ENCODE measurements around the gene TTPAL.

DNA sequence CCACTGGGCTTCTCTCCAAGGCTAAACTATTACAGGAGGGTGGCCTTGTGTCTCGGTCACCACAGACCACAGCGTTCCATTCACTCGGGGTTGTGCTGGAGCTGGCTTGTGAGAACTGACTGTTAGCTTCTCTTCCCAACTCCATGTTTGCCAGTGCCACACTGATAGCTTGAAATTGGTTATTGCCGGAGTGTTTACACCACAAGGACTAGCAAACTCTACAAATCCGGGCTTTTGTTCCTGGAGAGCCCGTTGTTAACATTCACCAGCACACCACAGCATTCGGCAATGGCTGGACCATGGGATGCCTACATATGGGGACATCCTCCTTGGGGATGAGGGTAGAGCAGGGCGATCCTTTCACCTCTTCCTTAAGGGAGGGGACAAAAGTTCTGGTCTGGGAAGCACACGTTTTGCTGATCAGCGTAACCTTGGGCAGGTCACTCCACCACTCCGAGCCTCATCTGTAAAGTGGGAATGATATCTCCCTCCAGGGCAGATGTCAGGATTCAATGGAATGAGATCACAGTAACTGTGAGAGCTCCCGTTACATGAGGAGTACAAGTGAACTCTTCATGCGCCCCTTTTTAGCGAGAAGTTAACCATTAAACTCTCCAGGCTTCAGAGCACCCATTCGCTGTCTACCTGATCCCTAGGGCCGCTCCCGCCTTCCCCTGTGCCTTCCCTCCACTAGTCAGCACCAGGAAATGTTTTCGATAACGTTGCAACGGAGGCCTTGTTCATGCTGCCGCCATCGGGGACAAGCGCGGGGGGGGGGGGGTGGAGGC, 41.7 kb upstream of the TTPAL start:
- TF ChIP-seq POLR2A (IDR thresholded peaks at IDR 0.05; ENCODE audit: low read depth, low read length) (no peak), POLR2AphosphoS5 (IDR thresholded peaks at IDR 0.05; ENCODE audit: low read depth, low read length) (no peak)
